Chondrocyte (in vitro differentiated cells): Measurements from ENCODE around the gene EVX2. TPM values are rescaled to one million over a fixed set of nuclear protein-coding genes. Genes with fewer than 3 reads are reported as not detected.

Experiments used
- DNase-seq: peaks from one replicate; pipeline ENCODE4 v3.0.0; 2021; ENCODE audit warnings: mixed read lengths, low spot score
- H3K27ac Mint-ChIP-seq: one replicate; pipeline ENCODE4 v1.8.0; 2021; ENCODE audit warnings: mild to moderate bottlenecking, moderate library complexity, mixed read lengths; ENCODE audit not compliant: unreplicated experiment
- H3K27me3 Mint-ChIP-seq: 2 replicates; pipeline ENCODE4 v1.8.0; 2021; ENCODE audit warnings: low read depth, mixed read lengths
- H3K36me3 Mint-ChIP-seq: 2 replicates; pipeline ENCODE4 v1.8.0; 2021; ENCODE audit warnings: low read depth, mixed read lengths
- H3K4me1 Mint-ChIP-seq: 2 replicates; pipeline ENCODE4 v1.8.0; 2021; ENCODE audit warnings: low read depth, mild to moderate bottlenecking, mixed read lengths
- H3K4me3 Mint-ChIP-seq: one replicate; pipeline ENCODE4 v1.8.0; 2021; ENCODE audit warnings: mild to moderate bottlenecking, moderate library complexity, mixed read lengths; ENCODE audit not compliant: unreplicated experiment
- H3K9me3 Mint-ChIP-seq: 2 replicates; pipeline ENCODE4 v1.8.0; 2021; ENCODE audit warnings: low read depth, mixed read lengths
- CTCF ChIP-seq: fragments of 200-600 bp; sonication (generic); IDR thresholded peaks from 2 replicates; pipeline ENCODE4 v1.5.0; 2021; ENCODE audit warnings: antibody characterized with exemption, mild to moderate bottlenecking, moderate library complexity
- total RNA-seq: library from RNA; stranded (reverse); gene quantifications from 3 replicates; pipeline ENCODE4 v1.2.1, GENCODE V29; 2021

The EVX2 gene
- total RNA-seq, 1 donor from 2014 or later = not detected

GRCh38 chr2:176120364-176121189 lies 36.8 kb upstream of the EVX2 start:
- TF ChIP-seq CTCF = no peak
- no peak for DNase-seq
- Mint-ChIP-seq H3K4me1 (peaks cover 7% of the 10 kb centered on the region), H3K27ac (no peak overlapping the region), H3K9me3 (peaks cover 8% of the 10 kb centered on the region), H3K4me3 (no peak overlapping the region), H3K27me3 (peaks cover 78% of the 10 kb centered on the region), H3K36me3 (peaks cover 7% of the 10 kb centered on the region)

GRCh38 chr2:176118601-176119339 lies 35.0 kb upstream of the EVX2 start:
- peaks cover 8% of the 10 kb centered on the region for H3K9me3 Mint-ChIP-seq
- H3K27ac Mint-ChIP-seq = no peak overlapping the region
- no peak for DNase-seq
- H3K4me3 Mint-ChIP-seq = no peak overlapping the region
- peaks cover 5% of the 10 kb centered on the region for H3K36me3 Mint-ChIP-seq
- H3K4me1 Mint-ChIP-seq = peaks cover 5% of the 10 kb centered on the region
- H3K27me3 Mint-ChIP-seq = peaks cover 78% of the 10 kb centered on the region
- peak; percentile 53 for TF ChIP-seq CTCF

GRCh38 chr2:176117823-176118371 lies 34.1 kb upstream of the EVX2 start:
- H3K4me3 Mint-ChIP-seq = no peak overlapping the region
- no peak overlapping the region for H3K27ac Mint-ChIP-seq
- H3K36me3 Mint-ChIP-seq = peaks cover 4% of the 10 kb centered on the region
- peaks cover 82% of the 10 kb centered on the region for H3K27me3 Mint-ChIP-seq
- DNase-seq = no peak
- TF ChIP-seq CTCF = no peak
- peaks cover 8% of the 10 kb centered on the region for H3K9me3 Mint-ChIP-seq
- peaks cover 3% of the 10 kb centered on the region for H3K4me1 Mint-ChIP-seq

- no peak for TF ChIP-seq CTCF
- Mint-ChIP-seq H3K4me1 (no peaks in the 10 kb centered on the region), H3K27ac (no peak overlapping the region), H3K36me3 (peaks cover 4% of the 10 kb centered on the region), H3K27me3 (peaks cover 84% of the 10 kb centered on the region), H3K4me3 (no peak overlapping the region), H3K9me3 (peaks cover 8% of the 10 kb centered on the region)
- peak; percentile 73 for DNase-seq
Observed at GRCh38 chr2:176117162-176117822, 33.5 kb upstream of the EVX2 start.
